Measurements from ENCODE around the gene MALSU1.

- TF ChIP-seq POLR2A (IDR thresholded peaks at IDR 0.05) (no peak), CTCF (IDR thresholded peaks at IDR 0.05) (no peak)
Observed at GRCh38 chr7:23343102-23343501, 44.0 kb downstream of the MALSU1 start.

Data from body of pancreas (tissue), 4 donors.